ENCODE measurements around the gene MOCS1. TPM values are rescaled to one million over a fixed set of nuclear protein-coding genes. Genes with fewer than 3 reads are reported as not detected.
A peak's percentile ranks its signal among the peaks of the same experiment; 100 is the strongest.

The MOCS1 gene
- total RNA-seq, 1 donor = 25.3 TPM

DNA sequence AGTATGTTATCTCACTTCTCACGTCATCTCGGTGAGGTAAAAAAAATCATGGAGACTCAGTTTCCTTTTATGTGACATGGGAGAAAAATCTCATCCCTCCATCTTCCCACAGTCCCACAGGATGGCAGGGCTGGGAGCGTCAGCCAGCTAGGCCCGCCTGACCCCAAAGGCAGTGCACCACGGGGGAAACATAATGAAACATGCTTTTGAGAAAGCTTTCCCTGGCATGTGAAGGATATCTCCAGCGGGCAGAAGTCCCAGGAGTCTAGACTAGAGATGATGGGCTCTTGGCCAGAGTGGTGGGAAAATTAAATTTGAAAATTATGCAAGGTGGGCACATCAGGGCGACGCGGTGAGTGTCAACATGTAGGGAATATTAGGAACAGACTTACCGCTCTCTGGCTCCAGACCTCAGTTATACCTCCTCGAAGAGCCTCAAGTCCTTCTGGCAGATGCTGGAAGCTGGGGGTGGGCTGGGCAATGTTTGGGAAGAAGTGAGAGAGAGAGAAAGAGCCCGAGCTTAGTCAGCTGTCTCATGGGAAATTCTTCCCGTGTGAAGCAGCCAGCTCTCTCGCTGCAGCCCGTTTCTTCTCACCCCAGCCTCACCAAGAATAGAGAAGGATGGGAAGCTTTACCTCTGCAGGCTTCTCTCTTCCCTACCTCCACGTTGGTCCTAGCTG lies 52.3 kb downstream of the MOCS1 start:
- DNase-seq (ENCODE audit: insufficient read length, low spot score, missing footprints) = peak; percentile 96
- Histone ChIP-seq H2AFZ (ENCODE audit: low read length) (peak overlapping the region; percentile 54), H3K27ac (ENCODE audit: low read depth, low read length) (peak overlapping the region; percentile 99), H3K4me2 (ENCODE audit: insufficient read depth, low read length) (peak overlapping the region; percentile 76), H3K4me3 (ENCODE audit: insufficient read depth, low read length) (peak overlapping the region; percentile 53), H3K4me1 (ENCODE audit: insufficient read depth, low read length) (peaks cover 69% of the 10 kb centered on the region), H4K20me1 (ENCODE audit: insufficient read depth, low read length) (no peaks in the 10 kb centered on the region), H3K9me3 (ENCODE audit: low read depth, low read length) (no peaks in the 10 kb centered on the region), H3K27me3 (ENCODE audit: insufficient read depth, low read length) (no peaks in the 10 kb centered on the region), H3K36me3 (ENCODE audit: insufficient read depth, low read length) (peaks cover 16% of the 10 kb centered on the region), H3K79me2 (ENCODE audit: insufficient read depth, low read length) (no peaks in the 10 kb centered on the region)
- TF ChIP-seq, protein P1, sequence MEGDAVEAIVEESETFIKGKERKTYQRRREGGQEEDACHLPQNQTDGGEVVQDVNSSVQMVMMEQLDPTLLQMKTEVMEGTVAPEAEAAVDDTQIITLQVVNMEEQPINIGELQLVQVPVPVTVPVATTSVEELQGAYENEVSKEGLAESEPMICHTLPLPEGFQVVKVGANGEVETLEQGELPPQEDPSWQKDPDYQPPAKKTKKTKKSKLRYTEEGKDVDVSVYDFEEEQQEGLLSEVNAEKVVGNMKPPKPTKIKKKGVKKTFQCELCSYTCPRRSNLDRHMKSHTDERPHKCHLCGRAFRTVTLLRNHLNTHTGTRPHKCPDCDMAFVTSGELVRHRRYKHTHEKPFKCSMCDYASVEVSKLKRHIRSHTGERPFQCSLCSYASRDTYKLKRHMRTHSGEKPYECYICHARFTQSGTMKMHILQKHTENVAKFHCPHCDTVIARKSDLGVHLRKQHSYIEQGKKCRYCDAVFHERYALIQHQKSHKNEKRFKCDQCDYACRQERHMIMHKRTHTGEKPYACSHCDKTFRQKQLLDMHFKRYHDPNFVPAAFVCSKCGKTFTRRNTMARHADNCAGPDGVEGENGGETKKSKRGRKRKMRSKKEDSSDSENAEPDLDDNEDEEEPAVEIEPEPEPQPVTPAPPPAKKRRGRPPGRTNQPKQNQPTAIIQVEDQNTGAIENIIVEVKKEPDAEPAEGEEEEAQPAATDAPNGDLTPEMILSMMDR (IDR thresholded peaks at IDR 0.05; ENCODE audit: extremely low read depth, low read depth, low read length) = no peak

DNA sequence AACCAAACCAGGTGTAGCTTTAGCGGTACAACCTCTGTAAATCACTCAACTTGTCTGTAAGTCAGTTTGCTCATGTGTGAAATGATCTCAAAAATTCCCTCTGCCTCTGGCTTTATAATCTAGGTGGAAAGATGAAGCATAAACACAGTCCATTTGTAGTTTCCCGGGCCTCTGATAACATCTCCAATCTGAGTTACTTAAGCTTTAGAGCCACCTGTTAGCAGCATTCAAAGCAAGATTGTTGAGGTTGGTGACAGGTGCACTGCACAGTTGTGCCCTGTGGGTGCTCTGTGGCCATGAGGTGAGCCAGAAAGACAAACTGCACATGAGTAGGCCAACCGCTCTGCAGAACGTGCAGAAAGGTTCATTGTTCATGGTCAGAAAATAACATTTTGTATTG lies 53.7 kb downstream of the MOCS1 start:
- Histone ChIP-seq H4K20me1 (ENCODE audit: insufficient read depth, low read length) (no peaks in the 10 kb centered on the region), H3K9me3 (ENCODE audit: low read depth, low read length) (no peaks in the 10 kb centered on the region), H3K4me3 (ENCODE audit: insufficient read depth, low read length) (no peak overlapping the region), H3K4me2 (ENCODE audit: insufficient read depth, low read length) (no peak overlapping the region), H3K79me2 (ENCODE audit: insufficient read depth, low read length) (no peaks in the 10 kb centered on the region), H3K4me1 (ENCODE audit: insufficient read depth, low read length) (peaks cover 56% of the 10 kb centered on the region), H3K27ac (ENCODE audit: low read depth, low read length) (peak overlapping the region; percentile 99), H3K27me3 (ENCODE audit: insufficient read depth, low read length) (no peaks in the 10 kb centered on the region), H3K36me3 (ENCODE audit: insufficient read depth, low read length) (peaks cover 27% of the 10 kb centered on the region), H2AFZ (ENCODE audit: low read length) (no peak overlapping the region)
- no peak for DNase-seq (ENCODE audit: insufficient read length, low spot score, missing footprints)
- TF ChIP-seq, protein P1 (IDR thresholded peaks at IDR 0.05; ENCODE audit: extremely low read depth, low read depth, low read length) = no peak

DNA sequence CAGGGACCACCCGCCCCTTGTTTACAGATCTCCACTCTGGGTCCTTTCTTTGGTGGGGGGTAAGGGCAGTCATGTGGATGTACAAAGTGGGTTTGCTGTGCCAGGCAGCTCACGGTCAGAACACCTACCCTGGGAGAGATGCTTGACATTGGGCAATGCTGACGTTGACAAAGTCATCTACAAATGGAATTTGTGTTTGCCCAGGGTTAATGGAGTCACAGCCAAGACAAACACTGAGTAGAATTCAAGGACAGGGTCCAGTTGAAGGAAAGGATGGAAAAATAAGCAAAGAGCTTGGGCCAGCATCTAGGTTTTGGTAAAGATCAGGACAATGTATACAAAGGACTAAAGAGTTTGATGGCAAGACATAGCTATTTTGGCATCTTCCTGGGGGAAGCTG lies 54.7 kb downstream of the MOCS1 start:
- H3K9me3 ChIP-seq (ENCODE audit: low read depth, low read length) = no peaks in the 10 kb centered on the region
- TF ChIP-seq, protein P1 (IDR thresholded peaks at IDR 0.05; ENCODE audit: extremely low read depth, low read depth, low read length) = no peak
- no peak overlapping the region for H2AFZ ChIP-seq (ENCODE audit: low read length)
- no peaks in the 10 kb centered on the region for H3K79me2 ChIP-seq (ENCODE audit: insufficient read depth, low read length)
- H3K4me3 ChIP-seq (ENCODE audit: insufficient read depth, low read length) = no peak overlapping the region
- peak overlapping the region; percentile 99 for H3K27ac ChIP-seq (ENCODE audit: low read depth, low read length)
- peak overlapping the region; percentile 16 for H3K4me2 ChIP-seq (ENCODE audit: insufficient read depth, low read length)
- no peaks in the 10 kb centered on the region for H4K20me1 ChIP-seq (ENCODE audit: insufficient read depth, low read length)
- H3K36me3 ChIP-seq (ENCODE audit: insufficient read depth, low read length) = peaks cover 36% of the 10 kb centered on the region
- H3K4me1 ChIP-seq (ENCODE audit: insufficient read depth, low read length) = peaks cover 45% of the 10 kb centered on the region
- no peaks in the 10 kb centered on the region for H3K27me3 ChIP-seq (ENCODE audit: insufficient read depth, low read length)
- no peak for DNase-seq (ENCODE audit: insufficient read length, low spot score, missing footprints)

DNA sequence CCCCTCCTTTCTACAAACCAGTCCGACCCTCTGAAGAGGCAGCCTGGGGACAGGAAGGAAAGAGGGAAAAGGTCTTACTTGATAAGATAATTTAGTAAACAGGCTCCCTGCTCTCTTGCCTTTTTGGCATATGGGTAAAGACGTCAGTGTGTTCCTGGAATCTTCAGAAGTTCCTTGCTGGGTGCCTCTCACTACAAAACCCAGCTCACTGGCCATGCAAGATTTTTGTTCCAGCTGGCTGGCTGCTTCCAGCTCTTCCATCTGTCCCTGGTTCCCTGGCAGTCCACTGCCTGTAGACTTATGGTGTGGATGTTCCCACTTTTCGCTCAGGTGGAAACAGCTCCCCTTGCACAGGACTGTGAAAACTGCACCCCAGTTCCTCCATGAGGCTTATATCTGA lies 57.4 kb downstream of the MOCS1 start:
- H3K9me3 ChIP-seq (ENCODE audit: low read depth, low read length) = no peaks in the 10 kb centered on the region
- H4K20me1 ChIP-seq (ENCODE audit: insufficient read depth, low read length) = no peaks in the 10 kb centered on the region
- H3K27me3 ChIP-seq (ENCODE audit: insufficient read depth, low read length) = no peaks in the 10 kb centered on the region
- no peak for DNase-seq (ENCODE audit: insufficient read length, low spot score, missing footprints)
- H2AFZ ChIP-seq (ENCODE audit: low read length) = no peak overlapping the region
- H3K4me2 ChIP-seq (ENCODE audit: insufficient read depth, low read length) = no peak overlapping the region
- H3K79me2 ChIP-seq (ENCODE audit: insufficient read depth, low read length) = no peaks in the 10 kb centered on the region
- no peak overlapping the region for H3K27ac ChIP-seq (ENCODE audit: low read depth, low read length)
- TF ChIP-seq, protein P1 (IDR thresholded peaks at IDR 0.05; ENCODE audit: extremely low read depth, low read depth, low read length) = no peak
- peaks cover 18% of the 10 kb centered on the region for H3K4me1 ChIP-seq (ENCODE audit: insufficient read depth, low read length)
- peaks cover 62% of the 10 kb centered on the region for H3K36me3 ChIP-seq (ENCODE audit: insufficient read depth, low read length)
- H3K4me3 ChIP-seq (ENCODE audit: insufficient read depth, low read length) = no peak overlapping the region
